GM21515 (cell line): ENCODE results near the gene P4HA3.
"Not testable (repeated sequence)": the region's sequence is repeated elsewhere in the genome, so short reads cannot be mapped to it uniquely, and the experiment has no call there.

ENCODE experiments used
- ATAC-seq: cut with Tn5 transposase; IDR thresholded peaks from one replicate; pipeline ENCODE4 v1.9.1; 2021; ENCODE audit not compliant: unreplicated experiment

The P4HA3 gene

GRCh38 chr11:74311352-74311926 is at the start of gene P4HA3:
TSS of gene P4HA3 (minus strand) at chr11:74311640. CDS start at chr11:74311611, 29 bp downstream.
- no peak for ATAC-seq

- ATAC-seq = no peak
These were observed 46.0 kb upstream of the P4HA3 start for GRCh38 chr11:74357449-74357848.

DNA sequence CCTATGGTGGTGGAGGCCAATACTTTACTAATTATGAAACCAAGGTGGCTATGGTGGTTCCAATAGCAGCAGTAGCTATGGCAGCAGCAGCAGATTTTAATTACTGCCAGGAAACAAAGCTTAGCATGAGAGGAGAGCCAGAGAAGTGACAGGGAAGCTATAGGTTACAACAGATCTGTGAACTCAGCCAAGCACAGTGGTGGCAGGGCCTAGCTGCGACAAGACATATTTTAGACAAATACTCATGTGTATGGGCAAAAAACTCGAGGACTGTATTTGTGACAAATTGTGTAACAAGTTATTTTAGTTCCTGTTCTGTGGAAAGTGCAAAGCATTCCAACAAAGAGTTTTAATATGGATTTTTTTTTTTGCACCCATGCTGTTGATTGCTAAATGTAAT is 44.2 kb upstream of the P4HA3 start:
- no peak for ATAC-seq

GRCh38 chr11:74354036-74354435 is 42.6 kb upstream of the P4HA3 start:
- ATAC-seq = no peak

DNA sequence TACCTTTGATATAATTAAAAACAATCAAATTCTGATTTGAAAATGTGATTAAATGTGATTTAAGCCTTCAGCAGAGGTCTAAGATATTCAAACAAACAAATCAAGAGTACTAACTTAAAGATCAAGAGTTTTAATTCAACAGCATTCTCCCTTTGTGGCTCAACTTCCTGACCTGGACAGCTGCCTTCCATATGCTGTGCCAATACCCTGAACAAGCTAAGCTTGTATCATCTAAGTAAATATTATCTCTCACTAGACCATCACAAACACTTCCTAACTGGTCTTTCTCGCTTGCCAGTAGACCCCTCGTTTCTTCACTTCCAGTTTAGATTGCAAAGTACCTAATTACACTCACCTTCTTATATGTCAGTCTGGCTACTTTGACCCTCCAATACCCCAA is 35.9 kb upstream of the P4HA3 start:
- ATAC-seq = no peak

DNA sequence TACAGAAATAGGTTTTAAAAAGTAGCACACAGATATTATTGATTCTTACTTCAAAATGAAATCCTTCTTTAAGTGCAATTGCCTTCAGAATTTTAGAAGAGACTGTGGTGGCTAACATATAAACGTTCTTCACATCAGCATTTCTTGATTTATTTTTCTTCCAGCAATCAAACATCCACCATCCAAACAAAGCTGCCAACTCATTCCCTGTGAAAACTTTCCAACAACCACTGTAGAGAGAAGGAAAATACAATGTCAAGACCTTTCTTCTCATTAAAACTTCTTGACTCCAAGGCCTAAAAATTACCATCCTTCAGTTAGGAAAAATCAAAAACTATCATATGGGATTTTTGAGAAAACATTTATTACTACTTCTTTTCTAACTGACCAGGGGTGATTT is 34.0 kb upstream of the P4HA3 start:
- ATAC-seq = no peak

GRCh38 chr11:74341921-74342320 is 30.5 kb upstream of the P4HA3 start:
- no peak for ATAC-seq

- ATAC-seq = no peak
These were observed 28.2 kb upstream of the P4HA3 start for GRCh38 chr11:74339619-74340018.

DNA sequence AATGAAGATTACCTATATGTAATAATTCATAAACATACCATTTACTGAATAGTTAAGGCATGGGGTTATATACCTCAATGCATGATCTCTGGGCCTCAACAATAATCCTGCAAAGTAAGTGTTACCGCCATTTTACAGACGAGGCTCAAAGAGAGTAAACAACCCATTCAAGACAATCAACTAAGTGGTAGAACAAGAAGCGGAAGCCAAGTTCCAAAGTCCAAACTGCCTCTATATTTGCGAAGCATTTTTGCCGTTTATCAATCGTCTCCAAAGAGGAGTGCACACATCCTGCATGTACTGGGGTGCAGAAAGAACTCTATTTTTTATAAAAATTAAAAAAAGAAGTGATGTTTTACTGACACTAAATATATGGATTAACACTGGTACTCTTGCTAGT is 27.5 kb upstream of the P4HA3 start:
- ATAC-seq = no peak

- ATAC-seq = no peak
These were observed 21.8 kb upstream of the P4HA3 start for GRCh38 chr11:74333193-74333592.

GRCh38 chr11:74332291-74332690 is 20.9 kb upstream of the P4HA3 start:
- ATAC-seq = no peak

DNA sequence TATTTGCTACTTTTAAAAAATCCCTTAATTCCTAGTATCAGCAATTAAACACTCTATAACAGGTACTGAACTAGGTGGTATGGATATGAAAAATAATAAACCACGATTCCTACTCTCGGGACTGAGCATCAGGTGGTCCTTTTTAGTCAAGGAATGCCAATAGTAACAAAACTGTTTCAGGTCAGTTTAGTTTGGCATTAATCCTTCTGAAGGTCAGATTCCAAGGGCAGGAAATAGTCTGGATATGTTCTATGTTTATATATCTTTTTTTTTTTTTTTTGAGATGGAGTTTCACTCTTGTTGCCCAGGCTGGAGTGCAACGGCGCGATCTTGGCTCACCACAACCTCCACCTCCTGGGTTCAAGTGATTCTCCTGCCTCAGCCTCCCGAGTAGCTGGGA is 19.6 kb upstream of the P4HA3 start:
- not testable (repeated sequence) for ATAC-seq

- no peak for ATAC-seq
These were observed 18.8 kb upstream of the P4HA3 start for GRCh38 chr11:74330075-74330858.

DNA sequence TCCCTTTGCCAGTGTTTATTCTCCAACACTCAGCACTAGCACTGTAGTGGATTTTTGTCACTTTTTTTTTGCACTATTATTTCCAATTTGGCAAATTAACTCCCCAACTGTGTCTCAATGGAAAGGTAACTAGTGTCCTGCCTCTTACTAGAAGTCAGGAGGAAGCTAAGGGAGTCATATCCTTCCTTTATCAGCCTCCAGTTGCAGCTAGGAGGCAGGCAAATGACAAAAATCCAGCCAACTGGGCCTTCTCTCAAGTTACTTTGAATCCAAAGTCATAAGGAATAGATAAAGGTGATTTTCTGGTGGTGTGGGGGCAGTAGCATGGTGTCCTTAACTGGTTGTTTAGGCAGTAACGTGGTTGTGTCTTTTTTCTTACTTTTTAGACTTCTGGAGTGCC is 15.6 kb upstream of the P4HA3 start:
- ATAC-seq = no peak

DNA sequence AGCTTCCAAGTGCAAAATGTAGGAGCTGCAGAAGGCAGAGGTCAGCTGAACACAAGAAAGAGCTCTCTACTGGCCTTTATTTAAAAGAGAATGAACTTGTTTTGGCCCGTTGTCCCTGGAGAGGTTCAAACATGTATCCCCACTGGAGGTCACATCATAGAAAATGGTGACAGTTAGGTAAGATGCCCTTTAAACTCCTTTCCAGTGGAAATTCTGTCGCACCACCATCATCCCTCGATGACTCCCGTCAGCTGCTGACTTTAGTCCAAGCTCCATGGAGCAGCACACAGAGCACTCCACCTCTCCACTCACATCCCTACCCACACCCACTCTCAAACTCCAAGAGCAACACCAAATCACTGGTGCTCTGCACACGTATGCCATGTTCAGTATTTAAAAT is 15.2 kb upstream of the P4HA3 start:
- ATAC-seq = no peak

GRCh38 chr11:74325649-74326645 is 14.5 kb upstream of the P4HA3 start:
- ATAC-seq = no peak

DNA sequence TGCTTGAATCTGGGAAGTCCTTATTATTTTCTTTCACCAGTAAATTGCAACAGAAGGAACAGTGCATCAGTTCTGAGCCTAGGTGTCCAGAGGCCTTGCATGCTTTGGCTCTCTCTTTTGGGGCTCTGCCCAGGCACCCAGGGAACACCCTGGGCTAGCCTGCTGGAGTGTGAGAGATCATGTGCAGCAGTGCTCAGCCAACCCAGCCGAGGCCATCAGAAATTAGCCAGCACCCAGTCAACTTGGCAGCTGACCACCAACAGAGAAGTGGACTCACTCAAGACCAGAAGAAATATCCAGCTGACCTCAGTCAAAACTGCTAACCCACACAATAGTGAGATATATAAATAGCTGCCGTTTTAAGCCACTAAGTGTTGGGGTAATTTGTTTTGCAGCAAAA is 11.2 kb upstream of the P4HA3 start:
- no peak for ATAC-seq

GRCh38 chr11:74321487-74322188 is 10.2 kb upstream of the P4HA3 start:
- ATAC-seq = no peak

DNA sequence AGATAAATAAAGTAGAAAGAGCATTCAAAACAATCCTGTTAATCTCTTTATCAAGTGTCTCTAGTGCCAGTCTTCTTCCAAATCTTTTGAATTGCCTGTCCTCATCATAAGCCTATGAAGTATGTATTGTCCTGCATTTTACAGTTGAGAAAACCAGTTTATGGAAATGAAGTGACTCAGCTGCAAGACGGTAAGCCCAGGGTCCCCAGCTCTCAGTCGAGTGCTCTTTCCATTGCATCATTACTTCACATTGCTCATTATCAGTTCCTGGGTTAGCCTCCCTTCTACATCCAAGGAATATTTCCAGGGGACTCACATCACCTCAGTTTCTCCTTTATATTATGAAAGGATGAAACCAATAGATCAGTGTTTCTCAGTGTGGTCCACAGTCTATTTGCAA is 9.1 kb upstream of the P4HA3 start:
- ATAC-seq = no peak

DNA sequence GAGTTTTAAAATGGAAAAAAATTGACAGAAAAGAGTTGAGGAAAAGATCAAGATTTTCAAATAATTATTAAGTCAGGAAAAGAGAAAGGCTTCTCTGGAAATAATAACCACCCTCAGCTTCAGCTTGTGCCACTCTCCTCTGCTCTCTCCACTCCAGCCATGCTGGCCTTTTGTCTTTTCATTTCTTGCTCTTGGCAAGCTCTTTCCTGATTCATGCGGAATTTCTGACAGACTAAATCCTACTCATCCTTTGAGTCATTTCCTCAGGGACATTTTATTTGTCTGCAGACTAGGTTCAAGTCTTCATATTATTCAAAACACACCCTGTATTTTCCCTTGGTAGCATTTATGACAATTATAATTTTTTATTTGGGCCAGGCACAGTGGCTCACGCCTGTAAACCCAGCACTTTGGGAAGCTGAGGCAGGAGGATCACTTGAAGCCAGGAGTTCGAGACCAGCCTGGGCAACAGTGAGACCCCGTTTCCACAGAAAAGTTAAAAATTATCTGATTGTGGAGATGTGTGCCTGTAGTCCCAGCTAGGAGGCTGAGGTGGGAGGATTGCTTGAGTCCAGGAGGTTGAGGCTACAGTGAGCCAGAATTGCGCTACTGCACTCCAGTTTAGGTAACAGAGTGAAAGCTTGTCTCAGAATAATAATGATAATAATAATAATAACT is 7.8 kb upstream of the P4HA3 start:
- ATAC-seq = no peak
